Measurements from ENCODE around the gene CELF4. TPM values are rescaled to one million over a fixed set of nuclear protein-coding genes. Genes with fewer than 3 reads are reported as not detected.

Gene CELF4
- total and polyA plus RNA-seq, 10 of the 15 experiments (the other 5 are each of a cell fraction or from before 2014, with no cell fraction given): 0.03 to 0.32 TPM; not detected in 8

- in situ Hi-C loops (cut with MboI) (loop anchor here (25.0 kb wide), 1 partner anchor 368 kb away; no protein-coding TSS in a partner anchor), intact Hi-C loops (cut with micrococcal nuclease; ENCODE audit: unreplicated experiment) (no loop called here)
- ATAC-seq: no peak
- Histone ChIP-seq H4K20me1 (ENCODE audit: control insufficient read depth, insufficient read depth) (no peaks in the 10 kb centered on the region), H3K4me1 (ENCODE audit: control insufficient read depth, insufficient read depth, low read length) (no peaks in the 10 kb centered on the region), H2AFZ (ENCODE audit: control insufficient read depth, low read depth, low read length) (no peak overlapping the region), H3K27ac (ENCODE audit: control insufficient read depth, insufficient read depth) (no peak overlapping the region), H3K9ac (ENCODE audit: control insufficient read depth, insufficient read depth, low read length) (no peak overlapping the region), H3K4me3 (no peak overlapping the region), H3K27me3 (replicated peaks in 1 of 2; ENCODE audit: control insufficient read depth in 2 of 2, insufficient read depth in 2 of 2, low read length in 1 of 2) (no peaks in the 10 kb centered on the region; a peak in 1 of 4 replicates), H3K4me2 (ENCODE audit: control insufficient read depth, insufficient read depth) (no peak overlapping the region), H3K9me3 (replicated peaks; ENCODE audit: control insufficient read depth, insufficient read depth, low read length) (no peaks in the 10 kb centered on the region), H3K79me2 (ENCODE audit: control insufficient read depth, insufficient read depth, low read length) (no peaks in the 10 kb centered on the region), H3K36me3 (ENCODE audit: control insufficient read depth in 2 of 2, insufficient read depth in 2 of 2, low read length in 1 of 2) (no peaks in the 10 kb centered on the region)
- 47% methylated on average over 13 of the region's 13 CpGs for WGBS (ENCODE audit: insufficient coverage, insufficient replicate concordance, low lambda C conversion rate, missing lambda C conversion rate)
- ChIA-PET RAD21 (ENCODE audit: unreplicated experiment) (no interaction called here), POLR2A (no interaction called here), SMC1A (ENCODE audit: uncharacterized antibody, unreplicated experiment) (no interaction called here), CTCF (interaction anchor here (0.9 kb wide), 1 partner anchor 20 kb away, joined by 3 read pairs; no protein-coding TSS in a partner anchor)
- DNase-seq (ENCODE audit: low read depth, low spot score): no peak
- no peak for FAIRE-seq
- BruUV-seq (replicated peaks): no TSS peak
- TF ChIP-seq POLR2AphosphoS5 (IDR thresholded peaks at IDR 0.05; ENCODE audit: low read length) (no peak), ZSCAN29 (IDR thresholded peaks at IDR 0.05) (no peak), TAF1 (IDR thresholded peaks at IDR 0.05; ENCODE audit: borderline replicate concordance, low read depth, low read length) (no peak), MYC (IDR thresholded peaks at IDR 0.05; ENCODE audit: insufficient read depth, insufficient read length, insufficient replicate concordance, low read length, severe bottlenecking) (no peak), PKNOX1 (IDR thresholded peaks at IDR 0.05) (no peak), TCF7 (IDR thresholded peaks at IDR 0.05; ENCODE audit: borderline replicate concordance) (no peak), RAD21 (IDR thresholded peaks at IDR 0.05; ENCODE audit: insufficient read depth, low read depth, low read length) (no peak), BCL11A (IDR thresholded peaks at IDR 0.05; ENCODE audit: low read depth, low read length) (no peak), TCF3 (IDR thresholded peaks at IDR 0.05; ENCODE audit: borderline replicate concordance, insufficient read depth, low read depth, low read length) (no peak)
- TF ChIP-seq, protein P1, sequence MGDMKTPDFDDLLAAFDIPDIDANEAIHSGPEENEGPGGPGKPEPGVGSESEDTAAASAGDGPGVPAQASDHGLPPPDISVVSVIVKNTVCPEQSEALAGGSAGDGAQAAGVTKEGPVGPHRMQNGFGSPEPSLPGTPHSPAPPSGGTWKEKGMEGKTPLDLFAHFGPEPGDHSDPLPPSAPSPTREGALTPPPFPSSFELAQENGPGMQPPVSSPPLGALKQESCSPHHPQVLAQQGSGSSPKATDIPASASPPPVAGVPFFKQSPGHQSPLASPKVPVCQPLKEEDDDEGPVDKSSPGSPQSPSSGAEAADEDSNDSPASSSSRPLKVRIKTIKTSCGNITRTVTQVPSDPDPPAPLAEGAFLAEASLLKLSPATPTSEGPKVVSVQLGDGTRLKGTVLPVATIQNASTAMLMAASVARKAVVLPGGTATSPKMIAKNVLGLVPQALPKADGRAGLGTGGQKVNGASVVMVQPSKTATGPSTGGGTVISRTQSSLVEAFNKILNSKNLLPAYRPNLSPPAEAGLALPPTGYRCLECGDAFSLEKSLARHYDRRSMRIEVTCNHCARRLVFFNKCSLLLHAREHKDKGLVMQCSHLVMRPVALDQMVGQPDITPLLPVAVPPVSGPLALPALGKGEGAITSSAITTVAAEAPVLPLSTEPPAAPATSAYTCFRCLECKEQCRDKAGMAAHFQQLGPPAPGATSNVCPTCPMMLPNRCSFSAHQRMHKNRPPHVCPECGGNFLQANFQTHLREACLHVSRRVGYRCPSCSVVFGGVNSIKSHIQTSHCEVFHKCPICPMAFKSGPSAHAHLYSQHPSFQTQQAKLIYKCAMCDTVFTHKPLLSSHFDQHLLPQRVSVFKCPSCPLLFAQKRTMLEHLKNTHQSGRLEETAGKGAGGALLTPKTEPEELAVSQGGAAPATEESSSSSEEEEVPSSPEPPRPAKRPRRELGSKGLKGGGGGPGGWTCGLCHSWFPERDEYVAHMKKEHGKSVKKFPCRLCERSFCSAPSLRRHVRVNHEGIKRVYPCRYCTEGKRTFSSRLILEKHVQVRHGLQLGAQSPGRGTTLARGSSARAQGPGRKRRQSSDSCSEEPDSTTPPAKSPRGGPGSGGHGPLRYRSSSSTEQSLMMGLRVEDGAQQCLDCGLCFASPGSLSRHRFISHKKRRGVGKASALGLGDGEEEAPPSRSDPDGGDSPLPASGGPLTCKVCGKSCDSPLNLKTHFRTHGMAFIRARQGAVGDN (IDR thresholded peaks at IDR 0.05): no peak
- TF ChIP-seq, protein P2, sequence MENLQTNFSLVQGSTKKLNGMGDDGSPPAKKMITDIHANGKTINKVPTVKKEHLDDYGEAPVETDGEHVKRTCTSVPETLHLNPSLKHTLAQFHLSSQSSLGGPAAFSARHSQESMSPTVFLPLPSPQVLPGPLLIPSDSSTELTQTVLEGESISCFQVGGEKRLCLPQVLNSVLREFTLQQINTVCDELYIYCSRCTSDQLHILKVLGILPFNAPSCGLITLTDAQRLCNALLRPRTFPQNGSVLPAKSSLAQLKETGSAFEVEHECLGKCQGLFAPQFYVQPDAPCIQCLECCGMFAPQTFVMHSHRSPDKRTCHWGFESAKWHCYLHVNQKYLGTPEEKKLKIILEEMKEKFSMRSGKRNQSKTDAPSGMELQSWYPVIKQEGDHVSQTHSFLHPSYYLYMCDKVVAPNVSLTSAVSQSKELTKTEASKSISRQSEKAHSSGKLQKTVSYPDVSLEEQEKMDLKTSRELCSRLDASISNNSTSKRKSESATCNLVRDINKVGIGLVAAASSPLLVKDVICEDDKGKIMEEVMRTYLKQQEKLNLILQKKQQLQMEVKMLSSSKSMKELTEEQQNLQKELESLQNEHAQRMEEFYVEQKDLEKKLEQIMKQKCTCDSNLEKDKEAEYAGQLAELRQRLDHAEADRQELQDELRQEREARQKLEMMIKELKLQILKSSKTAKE (IDR thresholded peaks at IDR 0.05; ENCODE audit: low read depth, poor library complexity, severe bottlenecking): no peak
- TF ChIP-seq, protein P3, sequence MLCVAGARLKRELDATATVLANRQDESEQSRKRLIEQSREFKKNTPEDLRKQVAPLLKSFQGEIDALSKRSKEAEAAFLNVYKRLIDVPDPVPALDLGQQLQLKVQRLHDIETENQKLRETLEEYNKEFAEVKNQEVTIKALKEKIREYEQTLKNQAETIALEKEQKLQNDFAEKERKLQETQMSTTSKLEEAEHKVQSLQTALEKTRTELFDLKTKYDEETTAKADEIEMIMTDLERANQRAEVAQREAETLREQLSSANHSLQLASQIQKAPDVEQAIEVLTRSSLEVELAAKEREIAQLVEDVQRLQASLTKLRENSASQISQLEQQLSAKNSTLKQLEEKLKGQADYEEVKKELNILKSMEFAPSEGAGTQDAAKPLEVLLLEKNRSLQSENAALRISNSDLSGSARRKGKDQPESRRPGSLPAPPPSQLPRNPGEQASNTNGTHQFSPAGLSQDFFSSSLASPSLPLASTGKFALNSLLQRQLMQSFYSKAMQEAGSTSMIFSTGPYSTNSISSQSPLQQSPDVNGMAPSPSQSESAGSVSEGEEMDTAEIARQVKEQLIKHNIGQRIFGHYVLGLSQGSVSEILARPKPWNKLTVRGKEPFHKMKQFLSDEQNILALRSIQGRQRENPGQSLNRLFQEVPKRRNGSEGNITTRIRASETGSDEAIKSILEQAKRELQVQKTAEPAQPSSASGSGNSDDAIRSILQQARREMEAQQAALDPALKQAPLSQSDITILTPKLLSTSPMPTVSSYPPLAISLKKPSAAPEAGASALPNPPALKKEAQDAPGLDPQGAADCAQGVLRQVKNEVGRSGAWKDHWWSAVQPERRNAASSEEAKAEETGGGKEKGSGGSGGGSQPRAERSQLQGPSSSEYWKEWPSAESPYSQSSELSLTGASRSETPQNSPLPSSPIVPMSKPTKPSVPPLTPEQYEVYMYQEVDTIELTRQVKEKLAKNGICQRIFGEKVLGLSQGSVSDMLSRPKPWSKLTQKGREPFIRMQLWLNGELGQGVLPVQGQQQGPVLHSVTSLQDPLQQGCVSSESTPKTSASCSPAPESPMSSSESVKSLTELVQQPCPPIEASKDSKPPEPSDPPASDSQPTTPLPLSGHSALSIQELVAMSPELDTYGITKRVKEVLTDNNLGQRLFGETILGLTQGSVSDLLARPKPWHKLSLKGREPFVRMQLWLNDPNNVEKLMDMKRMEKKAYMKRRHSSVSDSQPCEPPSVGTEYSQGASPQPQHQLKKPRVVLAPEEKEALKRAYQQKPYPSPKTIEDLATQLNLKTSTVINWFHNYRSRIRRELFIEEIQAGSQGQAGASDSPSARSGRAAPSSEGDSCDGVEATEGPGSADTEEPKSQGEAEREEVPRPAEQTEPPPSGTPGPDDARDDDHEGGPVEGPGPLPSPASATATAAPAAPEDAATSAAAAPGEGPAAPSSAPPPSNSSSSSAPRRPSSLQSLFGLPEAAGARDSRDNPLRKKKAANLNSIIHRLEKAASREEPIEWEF (IDR thresholded peaks at IDR 0.05; ENCODE audit: insufficient replicate concordance, low read depth, low read length): no peak
These were observed 260.5 kb downstream of the CELF4 start for GRCh38 chr18:37305066-37305465.

All from GM12878 (cell line).